Measurements from ENCODE around the gene ARPC5. TPM values are rescaled to one million over a fixed set of nuclear protein-coding genes. Genes with fewer than 3 reads are reported as not detected.

Gene ARPC5
- polyA plus RNA-seq, 3 donors: 110 to 1,089 (median 1,064) TPM

DNA sequence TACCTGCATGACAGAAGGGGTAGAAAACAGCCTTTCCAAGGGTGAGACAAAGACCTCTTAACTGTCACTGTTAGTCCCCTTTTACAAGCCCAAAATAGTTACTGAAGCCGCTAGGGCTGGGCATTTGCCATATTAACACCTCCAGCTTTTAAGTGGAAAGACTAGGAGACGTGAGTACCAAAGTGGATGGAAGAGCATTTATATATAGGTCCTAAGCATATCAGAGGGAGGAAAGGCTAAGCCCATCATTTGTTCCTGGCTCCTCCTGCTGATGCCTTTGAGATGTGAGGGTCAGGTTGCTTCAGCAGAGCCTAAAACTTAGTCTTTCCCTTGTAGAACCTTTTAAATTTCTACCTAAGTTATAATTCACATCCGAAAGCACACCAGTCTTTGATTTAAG, 43.2 kb upstream of the ARPC5 start:
- Histone ChIP-seq H3K27me3 (ENCODE audit: control insufficient read depth in 2 of 2, insufficient read depth in 2 of 2, low read length in 2 of 2) (peaks cover 0 to 3% of the 10 kb centered on the region in 2 donors), H3K36me3 (replicated peaks in 1 of 2; ENCODE audit: control insufficient read depth in 1 of 2, insufficient read depth in 2 of 2, low read length in 2 of 2) (no peaks in the 10 kb centered on the region), H3K9ac (ENCODE audit: insufficient read depth, low read length, poor library complexity, severe bottlenecking) (no peak overlapping the region), H3K4me3 (replicated peaks in 1 of 3; ENCODE audit: low read depth in 2 of 3, low read length in 3 of 3) (no peak overlapping the region), H4K20me1 (ENCODE audit: insufficient read depth, low read length) (no peaks in the 10 kb centered on the region), H3K4me1 (ENCODE audit: control insufficient read depth in 1 of 2, insufficient read depth in 2 of 2, low read length in 2 of 2) (no peaks in the 10 kb centered on the region), H3K27ac (ENCODE audit: low read depth in 1 of 2, low read length in 2 of 2) (no peak overlapping the region), H3K4me2 (replicated peaks; ENCODE audit: extremely low read depth, low read length, poor library complexity, severe bottlenecking) (no peak overlapping the region), H3K9me3 (replicated peaks in 1 of 2; ENCODE audit: control insufficient read depth in 1 of 2, insufficient read depth in 1 of 2, low read length in 2 of 2) (no peaks in the 10 kb centered on the region), H2AFZ (ENCODE audit: insufficient read depth, low read depth, low read length, poor library complexity, severe bottlenecking) (no peak overlapping the region), H3K79me2 (ENCODE audit: insufficient read depth, low read length) (no peaks in the 10 kb centered on the region)
- Mint-ChIP-seq H3K4me1 (no peaks in the 10 kb centered on the region), H3K36me3 (no peaks in the 10 kb centered on the region), H3K27me3 (ENCODE audit: low read depth in 3 of 3) (peaks cover 0 to 9% (median 8%) of the 10 kb centered on the region in 3 donors), H3K27ac (no peak overlapping the region), H3K9me3 (peaks cover 0 to 7% (median 0%) of the 10 kb centered on the region in 7 donors), H3K4me3 (no peak overlapping the region)
- intact Hi-C loops (cut with micrococcal nuclease): no loop called here
- TF ChIP-seq CTCF (IDR thresholded peaks at IDR 0.05): no peak
- WGBS (ENCODE audit: insufficient coverage): no CpG with 5 or more reads among the region's 3 CpGs
- DNase-seq: no peak

- peaks cover 0 to 3% of the 10 kb centered on the region in 2 donors for H3K27me3 ChIP-seq (ENCODE audit: control insufficient read depth in 2 of 2, insufficient read depth in 2 of 2, low read length in 2 of 2)
- Mint-ChIP-seq H3K27me3 (ENCODE audit: low read depth in 3 of 3) (peaks cover 0 to 8% (median 4%) of the 10 kb centered on the region in 3 donors), H3K4me3 (no peak overlapping the region), H3K36me3 (no peaks in the 10 kb centered on the region), H3K9me3 (peaks cover 0 to 7% (median 3%) of the 10 kb centered on the region in 7 donors), H3K4me1 (no peaks in the 10 kb centered on the region), H3K27ac (no peak overlapping the region)
- H3K9ac ChIP-seq (ENCODE audit: insufficient read depth, low read length, poor library complexity, severe bottlenecking): no peak overlapping the region
- no peaks in the 10 kb centered on the region for H3K36me3 ChIP-seq (replicated peaks in 1 of 2; ENCODE audit: control insufficient read depth in 1 of 2, insufficient read depth in 2 of 2, low read length in 2 of 2)
- no peak overlapping the region for H3K4me3 ChIP-seq (replicated peaks in 1 of 3; ENCODE audit: low read depth in 2 of 3, low read length in 3 of 3)
- H4K20me1 ChIP-seq (ENCODE audit: insufficient read depth, low read length): no peaks in the 10 kb centered on the region
- no peaks in the 10 kb centered on the region for H3K79me2 ChIP-seq (ENCODE audit: insufficient read depth, low read length)
- H3K27ac ChIP-seq (ENCODE audit: low read depth in 1 of 2, low read length in 2 of 2): no peak overlapping the region
- no peak overlapping the region for H3K4me2 ChIP-seq (replicated peaks; ENCODE audit: extremely low read depth, low read length, poor library complexity, severe bottlenecking)
- intact Hi-C loops (cut with micrococcal nuclease): no loop called here
- no peaks in the 10 kb centered on the region for H3K4me1 ChIP-seq (ENCODE audit: control insufficient read depth in 1 of 2, insufficient read depth in 2 of 2, low read length in 2 of 2)
- no peak overlapping the region for H2AFZ ChIP-seq (ENCODE audit: insufficient read depth, low read depth, low read length, poor library complexity, severe bottlenecking)
- TF ChIP-seq CTCF (IDR thresholded peaks at IDR 0.05): no peak
- no peak for DNase-seq
- no peaks in the 10 kb centered on the region for H3K9me3 ChIP-seq (replicated peaks in 1 of 2; ENCODE audit: control insufficient read depth in 1 of 2, insufficient read depth in 1 of 2, low read length in 2 of 2)
- WGBS (ENCODE audit: insufficient coverage): 67% methylated on average over 1 of the region's 2 CpGs
Observed at GRCh38 chr1:183676586-183677189, 41.1 kb upstream of the ARPC5 start.

Measured in CD14-positive monocyte (primary cell).